Smooth muscle cell (in vitro differentiated cells): Measurements from ENCODE around the gene PLA2G4B. TPM values are rescaled to one million over a fixed set of nuclear protein-coding genes. Genes with fewer than 3 reads are reported as not detected.
A peak's percentile ranks its signal among the peaks of the same experiment; 100 is the strongest.

ENCODE experiments used
- DNase-seq: peaks from one replicate; lab custom pipeline; 2025; ENCODE audit not compliant: unreplicated experiment; lab: John Stamatoyannopoulos, UW
- H2AFZ ChIP-seq: fragments of 200-600 bp; sonication (generic); 2 replicates; pipeline ENCODE4 v1.6.0; 2016; ENCODE audit warnings: antibody characterized with exemption, low read depth, mild to moderate bottlenecking
- H3F3A ChIP-seq: fragments of 200-600 bp; sonication (generic); 2 replicates; pipeline ENCODE4 v1.6.0; 2017; ENCODE audit warnings: antibody characterized with exemption, low read depth
- H3K27ac ChIP-seq: fragments of 200-600 bp; sonication (generic); 2 replicates; pipeline ENCODE4 v1.5.1; 2016; ENCODE audit warnings: low read depth, mild to moderate bottlenecking
- H3K27me3 ChIP-seq: fragments of 200-600 bp; sonication (generic); 2 replicates; pipeline ENCODE4 v1.6.1; 2016; ENCODE audit warnings: low read depth, mild to moderate bottlenecking
- H3K36me3 ChIP-seq: fragments of 200-600 bp; sonication (generic); 2 replicates; pipeline ENCODE4 v1.5.1; 2016; ENCODE audit warnings: low read depth
- H3K4me1 ChIP-seq: fragments of 200-600 bp; sonication (generic); 2 replicates; pipeline ENCODE4 v1.5.1; 2016; ENCODE audit warnings: low read depth
- H3K4me2 ChIP-seq: fragments of 200-600 bp; sonication (generic); 2 replicates; pipeline ENCODE4 v1.6.0; 2016; ENCODE audit warnings: mild to moderate bottlenecking
- H3K4me3 ChIP-seq: fragments of 200-600 bp; sonication (generic); 2 replicates; pipeline ENCODE4 v1.5.1; 2016; ENCODE audit warnings: mild to moderate bottlenecking
- H3K79me2 ChIP-seq: fragments of 200-600 bp; sonication (generic); 2 replicates; pipeline ENCODE4 v1.6.0; 2016; ENCODE audit warnings: low read depth, mild to moderate bottlenecking
- H3K9ac ChIP-seq: fragments of 200-600 bp; sonication (generic); 2 replicates; pipeline ENCODE4 v1.6.0; 2016; ENCODE audit warnings: low read depth
- H3K9me3 ChIP-seq: fragments of 200-600 bp; sonication (generic); replicated peaks from 2 replicates; pipeline ENCODE4 v1.5.1; 2016; ENCODE audit warnings: low read depth
- H4K20me1 ChIP-seq: fragments of 200-600 bp; sonication (generic); 2 replicates; pipeline ENCODE4 v1.6.0; 2016; ENCODE audit warnings: low read depth
- WGBS: methylation state at CpG from one replicate; pipeline ENCODE4 v1.1.7; 2016; ENCODE audit warnings: low lambda C conversion rate; 5-methylcytosine and 5-hydroxymethylcytosine counted together
- polyA plus RNA-seq: library from polyadenylated mRNA; unstranded; fragments of >200 nt; fragmentation: Nextera tagmentation; extraction: Ambion mirVana; gene quantifications from 2 replicates; pipeline ENCODE4 v1.2.1, GENCODE V29; 2016
- total RNA-seq: library from RNA; depleted of rRNA; stranded (reverse); fragments of >200 nt; gene quantifications from 2 replicates; pipeline ENCODE4 v1.2.3, GENCODE V29; 2014
- TF ChIP-seq, protein P1 (sequence below): fragments of 200-600 bp; sonication (generic); IDR thresholded peaks from 2 replicates; pipeline ENCODE4 v1.5.1; 2017; ENCODE audit warnings: borderline replicate concordance, mild to moderate bottlenecking, antibody characterized with exemption; ENCODE audit not compliant: insufficient read depth, poor library complexity, severe bottlenecking

The PLA2G4B gene
- total and polyA plus RNA-seq, 2 experiments from 2014 or later = 2.2 to 4.2 TPM

DNA sequence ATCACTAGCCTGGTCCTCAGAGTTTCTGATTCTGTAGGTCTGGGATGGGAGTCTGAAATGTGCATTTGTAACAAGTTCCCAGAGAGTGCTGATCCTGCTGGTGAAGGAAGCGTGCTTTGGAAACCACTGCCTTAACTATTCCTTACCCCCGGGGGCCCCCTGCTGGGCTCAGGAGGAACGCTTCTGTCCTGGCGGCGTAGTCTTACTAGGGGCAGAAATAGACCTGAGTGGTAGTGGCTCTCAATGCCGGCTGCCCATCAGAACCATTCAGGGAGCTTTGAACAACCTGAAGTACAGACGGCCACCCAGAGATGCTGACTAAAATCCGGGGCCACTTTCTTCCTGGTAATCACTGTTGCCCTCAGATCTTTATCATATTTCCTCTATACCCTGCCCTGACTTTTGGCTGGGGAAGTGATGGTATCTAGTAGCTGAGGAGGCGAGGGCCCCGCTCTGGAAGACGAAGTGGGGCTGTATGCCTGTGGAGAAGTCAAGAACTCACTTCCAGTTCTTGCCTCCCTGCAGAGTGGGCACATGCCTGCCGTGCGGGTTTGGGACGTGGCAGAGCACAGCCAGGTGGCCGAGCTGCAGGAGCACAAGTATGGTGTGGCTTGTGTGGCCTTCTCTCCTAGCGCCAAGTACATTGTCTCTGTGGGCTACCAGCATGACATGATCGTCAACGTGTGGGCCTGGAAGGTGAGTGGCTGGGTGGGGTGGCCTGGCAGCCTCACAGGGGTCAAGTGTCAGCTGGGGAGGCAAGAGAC is 27.0 kb upstream of the PLA2G4B start:
- TF ChIP-seq, protein P1, sequence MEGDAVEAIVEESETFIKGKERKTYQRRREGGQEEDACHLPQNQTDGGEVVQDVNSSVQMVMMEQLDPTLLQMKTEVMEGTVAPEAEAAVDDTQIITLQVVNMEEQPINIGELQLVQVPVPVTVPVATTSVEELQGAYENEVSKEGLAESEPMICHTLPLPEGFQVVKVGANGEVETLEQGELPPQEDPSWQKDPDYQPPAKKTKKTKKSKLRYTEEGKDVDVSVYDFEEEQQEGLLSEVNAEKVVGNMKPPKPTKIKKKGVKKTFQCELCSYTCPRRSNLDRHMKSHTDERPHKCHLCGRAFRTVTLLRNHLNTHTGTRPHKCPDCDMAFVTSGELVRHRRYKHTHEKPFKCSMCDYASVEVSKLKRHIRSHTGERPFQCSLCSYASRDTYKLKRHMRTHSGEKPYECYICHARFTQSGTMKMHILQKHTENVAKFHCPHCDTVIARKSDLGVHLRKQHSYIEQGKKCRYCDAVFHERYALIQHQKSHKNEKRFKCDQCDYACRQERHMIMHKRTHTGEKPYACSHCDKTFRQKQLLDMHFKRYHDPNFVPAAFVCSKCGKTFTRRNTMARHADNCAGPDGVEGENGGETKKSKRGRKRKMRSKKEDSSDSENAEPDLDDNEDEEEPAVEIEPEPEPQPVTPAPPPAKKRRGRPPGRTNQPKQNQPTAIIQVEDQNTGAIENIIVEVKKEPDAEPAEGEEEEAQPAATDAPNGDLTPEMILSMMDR = peak; percentile 83
- whole genome bisulfite sequencing = 58% methylated on average over 18 of the region's 18 CpGs

GRCh38 chr15:41812820-41813375 is 25.7 kb upstream of the PLA2G4B start:
- H3K9ac ChIP-seq = no peak overlapping the region
- H3K36me3 ChIP-seq = peaks cover 4% of the 10 kb centered on the region
- TF ChIP-seq, protein P1 = no peak
- H3F3A ChIP-seq = no peaks in the 10 kb centered on the region
- no peaks in the 10 kb centered on the region for H3K9me3 ChIP-seq
- no peaks in the 10 kb centered on the region for H3K4me1 ChIP-seq
- H3K27me3 ChIP-seq = no peaks in the 10 kb centered on the region
- DNase-seq = no peak
- peaks cover 12% of the 10 kb centered on the region for H4K20me1 ChIP-seq
- H3K4me3 ChIP-seq = no peak overlapping the region
- H3K4me2 ChIP-seq = no peak overlapping the region
- peaks cover 6% of the 10 kb centered on the region for H3K79me2 ChIP-seq
- 96% methylated on average over 11 of the region's 11 CpGs for WGBS
- no peak overlapping the region for H2AFZ ChIP-seq
- no peak overlapping the region for H3K27ac ChIP-seq

More for the DNA sequence above, 27.0 kb upstream of the PLA2G4B start:
- Histone ChIP-seq H3K9ac (no peak overlapping the region), H3K27me3 (no peaks in the 10 kb centered on the region), H3K9me3 (no peaks in the 10 kb centered on the region), H3K36me3 (peaks cover 4% of the 10 kb centered on the region), H2AFZ (no peak overlapping the region), H3K27ac (no peak overlapping the region), H3K4me1 (no peaks in the 10 kb centered on the region), H4K20me1 (peaks cover 20% of the 10 kb centered on the region), H3K4me2 (no peak overlapping the region), H3K4me3 (no peak overlapping the region), H3K79me2 (peaks cover 6% of the 10 kb centered on the region), H3F3A (no peaks in the 10 kb centered on the region)
- DNase-seq = peak; percentile 35

DNA sequence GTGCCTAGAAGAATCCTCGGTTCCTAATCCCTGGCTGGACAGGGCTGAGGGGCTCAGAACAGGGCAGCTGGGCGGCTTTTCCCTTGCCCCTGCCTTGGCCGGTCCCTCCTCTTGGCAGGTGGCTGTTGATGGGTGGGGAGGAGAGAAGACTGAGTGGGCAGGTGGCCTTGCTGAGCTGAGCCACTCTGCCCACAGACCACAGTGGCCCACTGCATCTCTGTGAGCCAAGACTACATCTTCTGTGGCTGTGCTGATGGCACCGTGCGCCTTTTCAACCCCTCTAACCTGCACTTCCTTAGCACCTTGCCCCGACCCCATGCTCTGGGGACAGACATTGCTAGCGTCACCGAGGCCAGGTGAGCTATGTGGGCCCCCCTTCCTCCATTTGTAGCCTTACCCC is 25.2 kb upstream of the PLA2G4B start:
- peaks cover 6% of the 10 kb centered on the region for H3K79me2 ChIP-seq
- H3K9me3 ChIP-seq = no peaks in the 10 kb centered on the region
- no peaks in the 10 kb centered on the region for H3F3A ChIP-seq
- no peak overlapping the region for H3K9ac ChIP-seq
- no peak overlapping the region for H3K27ac ChIP-seq
- H3K4me3 ChIP-seq = no peak overlapping the region
- peaks cover 4% of the 10 kb centered on the region for H3K36me3 ChIP-seq
- no peak overlapping the region for H3K4me2 ChIP-seq
- DNase-seq = no peak
- H4K20me1 ChIP-seq = peaks cover 12% of the 10 kb centered on the region
- H3K27me3 ChIP-seq = no peaks in the 10 kb centered on the region
- H3K4me1 ChIP-seq = no peaks in the 10 kb centered on the region
- TF ChIP-seq, protein P1 = no peak
- WGBS = 98% methylated on average over 8 of the region's 8 CpGs
- no peak overlapping the region for H2AFZ ChIP-seq

DNA sequence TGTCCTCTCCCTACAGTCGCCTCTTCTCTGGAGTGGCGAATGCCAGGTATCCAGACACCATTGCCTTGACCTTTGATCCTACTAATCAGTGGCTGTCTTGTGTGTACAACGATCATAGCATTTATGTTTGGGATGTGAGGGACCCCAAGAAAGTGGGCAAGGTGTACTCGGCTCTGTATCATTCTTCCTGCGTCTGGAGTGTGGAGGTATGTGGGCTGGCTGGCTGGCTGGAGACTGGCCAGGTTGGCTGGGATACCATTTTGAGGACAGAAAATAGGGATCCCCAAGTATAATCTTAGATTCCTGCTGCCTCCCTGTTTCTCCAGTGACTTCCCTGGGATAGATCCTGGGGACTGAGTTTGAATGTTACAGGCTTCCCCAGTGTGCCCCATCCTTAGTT is 24.1 kb upstream of the PLA2G4B start:
- Histone ChIP-seq H3K27ac (no peak overlapping the region), H3K79me2 (no peaks in the 10 kb centered on the region), H3F3A (no peaks in the 10 kb centered on the region), H3K36me3 (peaks cover 4% of the 10 kb centered on the region), H3K27me3 (no peaks in the 10 kb centered on the region), H3K4me1 (no peaks in the 10 kb centered on the region), H4K20me1 (peaks cover 12% of the 10 kb centered on the region), H3K9me3 (no peaks in the 10 kb centered on the region), H2AFZ (no peak overlapping the region), H3K9ac (no peak overlapping the region), H3K4me3 (no peak overlapping the region), H3K4me2 (no peak overlapping the region)
- no peak for DNase-seq
- TF ChIP-seq, protein P1 = no peak
- WGBS = 95% methylated on average over 5 of the region's 5 CpGs
